Sigmoid colon (tissue), 7 donors: ENCODE measurements around the gene GATD1. TPM values are rescaled to one million over a fixed set of nuclear protein-coding genes. Genes with fewer than 3 reads are reported as not detected.

Experiments
- DNase-seq: peaks from one replicate; pipeline ENCODE4 v3.0.0-alpha.2; 2019
- H3K27ac ChIP-seq, 4 donors: fragments of 200-600 bp; sonication (generic); one replicate each; pipeline ENCODE4 v1.5.1; 2016 to 2019; ENCODE audit warnings: mild to moderate bottlenecking in 1 of 4
- H3K27me3 ChIP-seq, 3 donors: fragments of 200-600 bp; sonication (generic); one replicate each; pipeline ENCODE4 v1.5.1; 2019; ENCODE audit warnings: mild to moderate bottlenecking in 1 of 3
- H3K36me3 ChIP-seq, 4 donors: fragments of 200-600 bp; sonication (generic); one replicate each; pipeline ENCODE4 v1.5.1; 2016 to 2019
- H3K4me1 ChIP-seq, 4 donors: fragments of 200-600 bp; sonication (generic); one replicate each; pipeline ENCODE4 v1.5.1; 2017 to 2019
- H3K4me3 ChIP-seq, 4 donors: fragments of 200-600 bp; sonication (generic); one replicate each; pipeline ENCODE4 v1.5.1; 2017 to 2019; ENCODE audit warnings: mild to moderate bottlenecking in 2 of 4, moderate library complexity in 1 of 4
- H3K9me3 ChIP-seq, 4 donors: fragments of 200-600 bp in 3 of 4; sonication (generic) in 3 of 4; one replicate each; pipeline versions ENCODE4 v1.5.1 to v1.6.1; 2013 to 2019
- CTCF ChIP-seq, 4 experiments: fragments of 450-650 bp in 3 of 4; fragments of 200-600 bp in 1 of 4; IDR thresholded peaks; one replicate each; pipeline ENCODE4 v1.5.1; 2016 to 2019; ENCODE audit warnings: antibody characterized with exemption in 4 of 4, mild to moderate bottlenecking in 3 of 4, moderate library complexity in 2 of 4
- EP300 ChIP-seq, 4 donors: sonication (generic); formaldehyde crosslinking; IDR thresholded peaks; one replicate each; pipeline ENCODE4 v1.6.1; 2017; ENCODE audit warnings: antibody characterized with exemption in 4 of 4
- POLR2A ChIP-seq, 2 donors: fragments of 450-650 bp; IDR thresholded peaks; one replicate each; pipeline ENCODE4 v1.6.1; 2016; ENCODE audit warnings: antibody characterized with exemption in 2 of 2, mild to moderate bottlenecking in 2 of 2, moderate library complexity in 2 of 2
- POLR2AphosphoS5 ChIP-seq, 4 donors: sonication (generic); formaldehyde crosslinking; IDR thresholded peaks; one replicate each; pipeline ENCODE4 v1.6.1; 2017; ENCODE audit warnings: antibody characterized with exemption in 4 of 4
- WGBS, 2 donors: extraction: QIAGEN DNeasy Blood & Tissue Kit; methylation state at CpG; one replicate each; pipeline ENCODE4 v1.1.7; 2013; 5-methylcytosine and 5-hydroxymethylcytosine counted together
- intact Hi-C: fragments of 100-400 bp; cut with DNase I; formaldehyde crosslinking; loops from one replicate; pipeline ENCODE4 v1.15.1; 2023
- polyA plus RNA-seq, 3 donors: library from polyadenylated mRNA; stranded (reverse); fragments of 200-250 nt; gene quantifications; one replicate each; pipeline ENCODE4 v1.2.3, GENCODE V29; 2013
- total RNA-seq, 4 donors: library from RNA; depleted of rRNA; stranded (reverse); fragments of >200 nt; gene quantifications; one replicate each; pipeline ENCODE4 v1.1.0, GENCODE V29; 2016
- donor health status: healthy with polysubstance abuse.
- donor health status: Bipolar disorder and iron deficiency.
- donor health status: healthy.

Gene GATD1
- total and polyA plus RNA-seq, 7 donors, result 6.7 to 55.9 (median 15.7) TPM

- H3K4me3 ChIP-seq, result no peak overlapping the region
- 80 to 84% methylated on average over 24 of the region's 24 CpGs for WGBS, 2 donors
These were observed 9.2 kb upstream of the GATD1 start for GRCh38 chr11:786235-787083.

GRCh38 chr11:783581-784015 is 6.3 kb upstream of the GATD1 start:
- WGBS, 2 donors, result 10 to 39% methylated on average over 24 of the region's 24 CpGs
- TF ChIP-seq POLR2A (IDR thresholded peaks at IDR 0.05) (no peak), EP300 (IDR thresholded peaks at IDR 0.05) (no peak), CTCF (IDR thresholded peaks at IDR 0.05) (peak; percentile 25 to 73 (median 56)), POLR2AphosphoS5 (IDR thresholded peaks at IDR 0.05) (peak in 2 of 4 donors; percentile 16 to 42)
- Histone ChIP-seq H3K4me1 (peaks cover 0 to 21% (median 13%) of the 10 kb centered on the region in 4 donors), H3K9me3 (no peaks in the 10 kb centered on the region), H3K27me3 (peaks cover 4 to 16% (median 5%) of the 10 kb centered on the region in 3 donors), H3K4me3 (no peak overlapping the region), H3K36me3 (peaks cover 0 to 4% (median 0%) of the 10 kb centered on the region in 4 donors), H3K27ac (peak overlapping the region; percentile 13 to 45 (median 40))
- intact Hi-C loops, result no loop called here
- peak; percentile 86 for DNase-seq

More at GRCh38 chr11:786235-787083, 9.2 kb upstream of the GATD1 start:
- peaks cover 0 to 4% (median 0%) of the 10 kb centered on the region in 4 donors for H3K36me3 ChIP-seq
- H3K27me3 ChIP-seq, result peaks cover 18 to 45% (median 22%) of the 10 kb centered on the region in 3 donors
- H3K27ac ChIP-seq, result no peak overlapping the region
- no peak for TF ChIP-seq EP300 (IDR thresholded peaks at IDR 0.05)
- DNase-seq, result no peak
- H3K4me1 ChIP-seq, result peaks cover 0 to 20% (median 9%) of the 10 kb centered on the region in 4 donors
- H3K9me3 ChIP-seq, result no peaks in the 10 kb centered on the region
- intact Hi-C loops, result no loop called here

GRCh38 chr11:782264-783174 is 5.2 kb upstream of the GATD1 start:
- Histone ChIP-seq H3K36me3 (peaks cover 0 to 4% (median 0%) of the 10 kb centered on the region in 4 donors), H3K27me3 (peaks cover 0 to 6% (median 0%) of the 10 kb centered on the region in 3 donors), H3K4me1 (peaks cover 0 to 32% (median 21%) of the 10 kb centered on the region in 4 donors), H3K4me3 (no peak overlapping the region), H3K27ac (no peak overlapping the region), H3K9me3 (no peaks in the 10 kb centered on the region)
- TF ChIP-seq POLR2AphosphoS5 (IDR thresholded peaks at IDR 0.05) (no peak), CTCF (IDR thresholded peaks at IDR 0.05) (no peak), POLR2A (IDR thresholded peaks at IDR 0.05) (no peak), EP300 (IDR thresholded peaks at IDR 0.05) (no peak)
- intact Hi-C loops, result no loop called here
- 69 to 83% methylated on average over 36 of the region's 36 CpGs for WGBS, 2 donors
- DNase-seq, result no peak

GRCh38 chr11:779955-780532 is 2.8 kb upstream of the GATD1 start:
- Histone ChIP-seq H3K27me3 (no peaks in the 10 kb centered on the region), H3K36me3 (no peaks in the 10 kb centered on the region), H3K4me1 (peaks cover 0 to 50% (median 37%) of the 10 kb centered on the region in 4 donors), H3K9me3 (no peaks in the 10 kb centered on the region), H3K27ac (no peak overlapping the region), H3K4me3 (no peak overlapping the region)
- TF ChIP-seq POLR2AphosphoS5 (IDR thresholded peaks at IDR 0.05), result no peak
- no peak for TF ChIP-seq EP300 (IDR thresholded peaks at IDR 0.05)
- TF ChIP-seq CTCF (IDR thresholded peaks at IDR 0.05), result no peak
- no peak for TF ChIP-seq POLR2A (IDR thresholded peaks at IDR 0.05)
- no peak for DNase-seq
- intact Hi-C loops, result no loop called here
- WGBS, 2 donors, result 96% methylated on average over 16 of the region's 16 CpGs
